CD8-positive, alpha-beta memory T cell (primary cell): ENCODE data around the gene SLC16A2. TPM values are rescaled to one million over a fixed set of nuclear protein-coding genes. Genes with fewer than 3 reads are reported as not detected.

Experiments used
- CTCF ChIA-PET: fragments of 350-600 bp; sonication (Branson Sonifier 250); formaldehyde crosslinking; loops from one replicate; lab custom pipeline; 2021; ENCODE audit warnings: antibody characterized with exemption; lab: Charles Lee
- POLR2A ChIA-PET: fragments of 350-600 bp; sonication (Branson Sonifier 250); formaldehyde crosslinking; loops from one replicate; lab custom pipeline; 2021; ENCODE audit warnings: antibody characterized with exemption; lab: Charles Lee
- DNase-seq, 5 donors: peaks; one replicate each; pipeline versions ENCODE4 v3.0.0 to v3.0.0-alpha.2; 2020 to 2022; ENCODE audit warnings: mixed read lengths in 1 of 5
- H3K27ac ChIP-seq: one replicate; pipeline ENCODE4 v1.7.0; 2013; ENCODE audit warnings: low read depth, mild to moderate bottlenecking, low read length, moderate library complexity
- H3K27me3 ChIP-seq: 2 replicates; pipeline ENCODE4 v1.7.0; 2013; ENCODE audit warnings: low read length, mild to moderate bottlenecking; ENCODE audit not compliant: insufficient read depth, poor library complexity, severe bottlenecking
- H3K36me3 ChIP-seq: 2 replicates; pipeline ENCODE4 v1.7.0; 2013; ENCODE audit warnings: mild to moderate bottlenecking, low read length, moderate library complexity; ENCODE audit not compliant: insufficient read depth
- H3K4me1 ChIP-seq: 2 replicates; pipeline ENCODE4 v1.7.0; 2013; ENCODE audit warnings: mild to moderate bottlenecking, low read length, moderate library complexity; ENCODE audit not compliant: insufficient read depth
- H3K4me3 ChIP-seq: 2 replicates; pipeline ENCODE4 v1.7.0; 2013; ENCODE audit warnings: mild to moderate bottlenecking, low read length
- H3K9me3 ChIP-seq: 2 replicates; pipeline ENCODE4 v1.7.0; 2013; ENCODE audit warnings: mild to moderate bottlenecking, low read length
- H3K27ac Mint-ChIP-seq, 8 donors: one replicate each; pipeline ENCODE4 v1.8.0; 2020 to 2021; ENCODE audit warnings: mixed read lengths in 8 of 8, mild to moderate bottlenecking in 6 of 8, inconsistent platforms in 3 of 8, moderate library complexity in 3 of 8
- H3K27me3 Mint-ChIP-seq, 2 donors: one replicate each; pipeline ENCODE4 v1.8.0; 2020 to 2021; ENCODE audit warnings: mixed read lengths in 2 of 2, mild to moderate bottlenecking in 1 of 2, moderate library complexity in 1 of 2
- H3K36me3 Mint-ChIP-seq, 3 donors: one replicate each; pipeline ENCODE4 v1.8.0; 2020 to 2021; ENCODE audit warnings: mixed read lengths in 3 of 3, inconsistent platforms in 1 of 3, mild to moderate bottlenecking in 1 of 3
- H3K4me1 Mint-ChIP-seq, 3 donors: one replicate each; pipeline ENCODE4 v1.8.0; 2020 to 2021; ENCODE audit warnings: mixed read lengths in 3 of 3, inconsistent platforms in 1 of 3, mild to moderate bottlenecking in 1 of 3
- H3K4me3 Mint-ChIP-seq, 7 donors: one replicate each; pipeline ENCODE4 v1.8.0; 2020 to 2021; ENCODE audit warnings: mixed read lengths in 7 of 7, mild to moderate bottlenecking in 6 of 7, moderate library complexity in 4 of 7, inconsistent platforms in 2 of 7
- H3K9me3 Mint-ChIP-seq, 5 donors: one replicate each; pipeline ENCODE4 v1.8.0; 2020 to 2022; ENCODE audit warnings: mixed read lengths in 5 of 5, mild to moderate bottlenecking in 3 of 5, moderate library complexity in 2 of 5, inconsistent platforms in 1 of 5
- polyA plus RNA-seq: library from polyadenylated mRNA; unstranded; fragments of 300-500 nt; fragmentation: Illumina TruSeq; gene quantifications from one replicate; pipeline ENCODE4 v1.2.3, GENCODE V29; 2021
- total RNA-seq, 2 experiments: library from RNA; stranded (reverse); gene quantifications; one replicate each; pipeline ENCODE4 v1.2.3, GENCODE V29; 2021

Gene SLC16A2
- total and polyA plus RNA-seq, 3 experiments from 2014 or later = 0.24 to 0.78 (median 0.46) TPM

DNA sequence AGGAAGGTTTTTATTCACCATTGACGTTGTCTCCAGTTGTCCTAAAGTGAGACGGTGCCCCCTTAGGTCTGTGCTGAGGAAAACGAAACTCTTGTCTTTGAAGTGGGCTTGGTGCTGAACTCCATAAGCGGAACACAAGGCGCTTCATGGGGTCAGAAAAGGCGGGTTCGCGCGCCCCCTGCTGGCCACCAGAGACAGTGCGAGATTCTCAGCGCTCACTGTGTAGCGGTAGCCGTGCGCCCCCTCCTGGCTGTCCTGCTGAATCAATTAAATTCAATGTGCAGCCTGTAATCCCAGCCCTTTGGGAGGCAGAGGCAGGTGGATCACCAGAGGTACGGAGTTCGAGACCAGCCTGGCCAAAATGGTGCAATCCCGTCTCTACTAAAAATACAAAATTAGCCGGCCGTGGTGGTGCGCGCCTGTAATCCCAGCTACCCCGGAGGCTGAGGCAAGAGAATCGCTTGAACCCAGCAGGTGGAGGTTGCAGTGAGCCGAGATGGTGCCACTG, 129.1 kb downstream of the SLC16A2 start:
- POLR2A ChIA-PET = no interaction called here
- H3K27ac Mint-ChIP-seq = peak overlapping the region in 7 of 8 donors; percentile 22 to 95 (median 55)

DNA sequence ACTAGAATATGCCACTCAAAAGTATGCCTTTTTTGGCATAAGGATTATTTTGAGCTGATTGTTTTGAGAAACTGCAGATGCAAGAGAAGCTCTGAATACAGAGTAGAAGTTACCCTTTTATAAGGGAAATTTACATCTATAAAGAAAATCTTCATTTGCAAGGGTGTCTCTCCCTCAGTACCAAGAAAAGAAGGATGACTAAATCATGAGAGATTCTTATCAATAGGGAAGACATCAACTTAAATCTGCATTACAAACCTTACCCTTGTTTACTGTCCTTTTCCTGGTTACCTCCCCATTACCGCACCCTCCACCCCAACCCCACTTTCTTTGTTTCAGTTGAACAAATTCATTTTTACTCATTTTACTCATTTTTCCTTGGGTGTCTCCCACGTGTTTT, 130.6 kb downstream of the SLC16A2 start:
- no peaks in the 10 kb centered on the region for H3K36me3 Mint-ChIP-seq
- peaks cover 0 to 8% of the 10 kb centered on the region in 2 donors for H3K27me3 Mint-ChIP-seq
- no peaks in the 10 kb centered on the region for H3K9me3 Mint-ChIP-seq
- no peaks in the 10 kb centered on the region for H3K4me1 ChIP-seq
- ChIA-PET CTCF (no interaction called here), POLR2A (interaction anchor here (0.6 kb wide), 1 partner anchor 778 kb away, joined by 3 read pairs; no protein-coding TSS in a partner anchor)
- no peak overlapping the region for H3K4me3 ChIP-seq
- no peak overlapping the region for H3K27ac Mint-ChIP-seq
- no peak overlapping the region for H3K27ac ChIP-seq
- DNase-seq = no peak
- H3K27me3 ChIP-seq = no peaks in the 10 kb centered on the region
- peaks cover 3 to 6% (median 4%) of the 10 kb centered on the region in 3 donors for H3K4me1 Mint-ChIP-seq
- H3K36me3 ChIP-seq = no peaks in the 10 kb centered on the region
- H3K9me3 ChIP-seq = no peaks in the 10 kb centered on the region
- H3K4me3 Mint-ChIP-seq = no peak overlapping the region

More for the DNA sequence above, 129.1 kb downstream of the SLC16A2 start:
- no peaks in the 10 kb centered on the region for H3K4me1 ChIP-seq
- no peaks in the 10 kb centered on the region for H3K36me3 ChIP-seq
- Mint-ChIP-seq H3K27me3 (peaks cover 0 to 8% of the 10 kb centered on the region in 2 donors), H3K4me3 (peak overlapping the region in 6 of 7 donors; percentile 70 to 87 (median 77)), H3K9me3 (no peaks in the 10 kb centered on the region), H3K36me3 (no peaks in the 10 kb centered on the region), H3K4me1 (peaks cover 3 to 6% (median 4%) of the 10 kb centered on the region in 3 donors)
- no peaks in the 10 kb centered on the region for H3K27me3 ChIP-seq
- no peak overlapping the region for H3K27ac ChIP-seq
- H3K4me3 ChIP-seq = no peak overlapping the region
- DNase-seq = peak; percentile 76 to 85 (median 81)
- H3K9me3 ChIP-seq = no peaks in the 10 kb centered on the region
- CTCF ChIA-PET = interaction anchor here (0.8 kb wide), 2 partner anchors 9 to 170 kb away, joined by 3 read pairs; no protein-coding TSS in a partner anchor

DNA sequence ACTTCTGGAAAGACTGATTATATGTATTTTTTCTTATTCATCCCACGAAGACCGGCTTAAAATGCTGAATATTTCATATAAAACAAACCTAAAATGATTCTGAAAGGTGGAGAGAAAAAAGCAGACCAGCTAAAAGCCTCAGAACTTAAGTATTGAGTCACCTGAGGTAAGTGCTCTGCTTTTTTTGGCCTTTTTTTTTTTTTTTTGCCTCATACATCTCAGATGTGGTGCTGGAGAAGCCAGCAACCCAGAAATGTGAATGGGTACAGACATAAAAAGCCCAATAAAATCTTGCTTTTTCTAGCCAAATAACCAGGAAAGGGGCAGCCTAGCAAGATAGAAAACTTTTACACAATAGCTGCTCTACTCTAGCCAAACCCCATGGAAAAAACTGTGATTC, 136.1 kb downstream of the SLC16A2 start:
- H3K27me3 Mint-ChIP-seq = peaks cover 0 to 16% of the 10 kb centered on the region in 2 donors
- POLR2A ChIA-PET = no interaction called here
- no peak for DNase-seq
- H3K27ac ChIP-seq = no peak overlapping the region
- no peaks in the 10 kb centered on the region for H3K36me3 Mint-ChIP-seq
- CTCF ChIA-PET = no interaction called here
- H3K9me3 Mint-ChIP-seq = no peaks in the 10 kb centered on the region
- no peak overlapping the region for H3K4me3 Mint-ChIP-seq
- H3K4me1 ChIP-seq = no peaks in the 10 kb centered on the region
- H3K27ac Mint-ChIP-seq = peak overlapping the region in 1 of 8 donors; percentile 12
- no peaks in the 10 kb centered on the region for H3K9me3 ChIP-seq
- no peaks in the 10 kb centered on the region for H3K36me3 ChIP-seq
- no peaks in the 10 kb centered on the region for H3K27me3 ChIP-seq
- no peaks in the 10 kb centered on the region for H3K4me1 Mint-ChIP-seq
- no peak overlapping the region for H3K4me3 ChIP-seq

DNA sequence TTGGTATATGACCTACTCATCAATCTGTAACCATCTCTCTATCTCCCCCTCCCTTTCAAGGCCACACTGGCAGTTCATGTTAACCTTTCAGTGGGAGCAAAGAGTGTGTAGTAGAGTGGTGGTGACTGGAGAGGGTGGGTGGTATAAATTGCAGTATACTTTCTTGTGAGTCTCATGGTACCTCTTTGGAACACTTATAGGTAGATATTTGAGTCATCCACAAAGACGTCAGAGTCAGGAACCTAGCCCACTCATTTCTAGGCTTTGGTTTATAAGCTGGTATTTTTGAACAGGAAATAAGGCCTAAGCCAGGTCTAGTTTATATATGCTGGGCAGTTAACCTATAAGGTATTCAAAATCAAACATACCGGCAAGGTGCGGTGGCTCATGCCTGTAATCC, 156.8 kb downstream of the SLC16A2 start:
- no peaks in the 10 kb centered on the region for H3K9me3 ChIP-seq
- DNase-seq = no peak
- POLR2A ChIA-PET = no interaction called here
- CTCF ChIA-PET = no interaction called here
- H3K27ac Mint-ChIP-seq = no peak overlapping the region
- H3K4me3 ChIP-seq = no peak overlapping the region
- H3K27me3 Mint-ChIP-seq = no peaks in the 10 kb centered on the region
- H3K27ac ChIP-seq = no peak overlapping the region
- H3K4me1 ChIP-seq = no peaks in the 10 kb centered on the region
- no peaks in the 10 kb centered on the region for H3K36me3 ChIP-seq
- H3K36me3 Mint-ChIP-seq = peaks cover 0 to 9% (median 0%) of the 10 kb centered on the region in 3 donors
- H3K4me1 Mint-ChIP-seq = peaks cover 0 to 2% (median 0%) of the 10 kb centered on the region in 3 donors
- H3K4me3 Mint-ChIP-seq = no peak overlapping the region
- H3K27me3 ChIP-seq = no peaks in the 10 kb centered on the region
- no peaks in the 10 kb centered on the region for H3K9me3 Mint-ChIP-seq

DNA sequence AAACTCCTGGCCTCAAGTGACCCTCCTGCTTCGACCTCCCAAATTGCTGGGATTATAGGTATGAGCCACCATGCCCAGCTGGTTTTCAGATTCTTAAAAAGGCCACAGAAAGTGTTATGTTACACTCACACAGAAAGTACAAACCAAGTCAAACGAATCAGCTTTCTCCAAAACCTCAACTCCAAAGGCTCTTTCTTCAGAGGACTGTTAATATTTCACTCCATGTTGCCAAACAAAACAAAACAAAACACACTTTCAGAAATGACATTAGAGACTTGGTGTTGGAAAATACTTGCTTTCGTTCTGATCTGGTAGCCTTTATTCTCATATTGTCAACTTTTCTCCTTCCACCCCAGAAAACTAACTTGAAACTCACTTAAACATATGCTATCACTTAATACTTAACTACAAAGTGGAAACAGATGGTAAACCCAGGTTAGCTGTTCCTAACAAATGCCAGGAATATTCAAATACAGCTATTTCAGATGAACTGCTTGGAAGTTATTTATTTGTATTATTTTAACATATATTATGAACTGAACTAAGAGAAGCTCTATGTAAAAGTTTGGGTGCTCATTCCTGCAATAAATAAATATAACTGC, 158.4 kb downstream of the SLC16A2 start:
- ChIA-PET POLR2A (no interaction called here), CTCF (no interaction called here)
- Histone ChIP-seq H3K4me3 (no peak overlapping the region), H3K27me3 (no peaks in the 10 kb centered on the region), H3K4me1 (no peaks in the 10 kb centered on the region), H3K36me3 (no peaks in the 10 kb centered on the region), H3K9me3 (no peaks in the 10 kb centered on the region), H3K27ac (no peak overlapping the region)
- Mint-ChIP-seq H3K27ac (peak overlapping the region in 1 of 8 donors; percentile 21), H3K4me1 (peaks cover 0 to 2% (median 0%) of the 10 kb centered on the region in 3 donors), H3K36me3 (peaks cover 0 to 15% (median 0%) of the 10 kb centered on the region in 3 donors), H3K9me3 (no peaks in the 10 kb centered on the region), H3K27me3 (no peaks in the 10 kb centered on the region), H3K4me3 (no peak overlapping the region)
- no peak for DNase-seq

Other genes with a start within 250 kb of the SLC16A2 start
- gene ZCCHC13, start 117.3 kb upstream of the SLC16A2 start, total RNA-seq = not detected
- gene ZCCHC13, start 117.3 kb upstream of the SLC16A2 start, polyA plus RNA-seq = not detected
- gene RLIM, start 193.1 kb downstream of the SLC16A2 start, total RNA-seq = 10 to 100 TPM; 34.0 to 35.0 TPM
- 5.3 TPM for gene RLIM, start 193.1 kb downstream of the SLC16A2 start, polyA plus RNA-seq